Astrocyte (in vitro differentiated cells and primary cell): ENCODE results near the gene MANEA. TPM values are rescaled to one million over a fixed set of nuclear protein-coding genes. Genes with fewer than 3 reads are reported as not detected.

Source experiments
- DNase-seq: peaks from one replicate; pipeline ENCODE4 v3.0.0-alpha.2; 2010; ENCODE audit warnings: low read depth
- FAIRE-seq: peaks from 2 replicates; lab custom pipeline; 2011; peaks lifted over from hg19 to GRCh38; lab: Jason Lieb, UNC
- H2AFZ ChIP-seq: 2 replicates; pipeline ENCODE4 v1.6.0; 2012; ENCODE audit warnings: low read depth, low read length, inconsistent platforms
- H3K27ac ChIP-seq: 2 replicates; pipeline ENCODE4 v1.5.1; 2011; ENCODE audit warnings: low read depth, low read length, inconsistent platforms
- H3K27me3 ChIP-seq: 2 replicates; pipeline ENCODE4 v1.6.0; 2011; ENCODE audit warnings: low read length, inconsistent platforms; ENCODE audit not compliant: insufficient read depth
- H3K36me3 ChIP-seq: 2 replicates; pipeline ENCODE4 v1.5.1; 2011; ENCODE audit warnings: low read length, inconsistent platforms; ENCODE audit not compliant: insufficient read depth
- H3K4me1 ChIP-seq: 2 replicates; pipeline ENCODE4 v1.5.1; 2011; ENCODE audit warnings: low read length, inconsistent platforms; ENCODE audit not compliant: insufficient read depth
- H3K4me2 ChIP-seq: 2 replicates; pipeline ENCODE4 v1.6.0; 2012; ENCODE audit warnings: low read length, inconsistent platforms
- H3K4me3 ChIP-seq: 2 replicates; pipeline ENCODE4 v1.5.1; 2011; ENCODE audit warnings: low read depth, mild to moderate bottlenecking, low read length, inconsistent platforms; ENCODE audit not compliant: insufficient read depth
- H3K79me2 ChIP-seq: 2 replicates; pipeline ENCODE4 v1.6.0; 2012; ENCODE audit warnings: mild to moderate bottlenecking, low read length, inconsistent platforms; ENCODE audit not compliant: insufficient read depth
- H3K9ac ChIP-seq: 2 replicates; pipeline ENCODE4 v1.6.0; 2012; ENCODE audit warnings: mild to moderate bottlenecking, low read length, inconsistent platforms
- H3K9me3 ChIP-seq: 2 replicates; pipeline ENCODE4 v1.5.1; 2012; ENCODE audit warnings: low read depth, mild to moderate bottlenecking, low read length, inconsistent platforms; ENCODE audit not compliant: insufficient read depth
- H4K20me1 ChIP-seq: 2 replicates; pipeline ENCODE4 v1.6.0; 2012; ENCODE audit warnings: low read length, inconsistent platforms; ENCODE audit not compliant: insufficient read depth
- H3K27ac Mint-ChIP-seq: one replicate; pipeline ENCODE4 v1.8.0; 2021; ENCODE audit warnings: mild to moderate bottlenecking, mixed read lengths; ENCODE audit not compliant: unreplicated experiment
- H3K27me3 Mint-ChIP-seq: one replicate; pipeline ENCODE4 v1.8.0; 2021; ENCODE audit warnings: low read depth, mixed read lengths; ENCODE audit not compliant: unreplicated experiment
- H3K36me3 Mint-ChIP-seq: one replicate; pipeline ENCODE4 v1.8.0; 2021; ENCODE audit warnings: low read depth, mixed read lengths; ENCODE audit not compliant: unreplicated experiment
- H3K4me1 Mint-ChIP-seq: one replicate; pipeline ENCODE4 v1.8.0; 2021; ENCODE audit warnings: low read depth, mixed read lengths; ENCODE audit not compliant: unreplicated experiment
- H3K4me3 Mint-ChIP-seq: one replicate; pipeline ENCODE4 v1.8.0; 2021; ENCODE audit warnings: mild to moderate bottlenecking, moderate library complexity, mixed read lengths; ENCODE audit not compliant: unreplicated experiment
- H3K9me3 Mint-ChIP-seq: one replicate; pipeline ENCODE4 v1.8.0; 2021; ENCODE audit warnings: mild to moderate bottlenecking, mixed read lengths; ENCODE audit not compliant: unreplicated experiment
- CTCF ChIP-seq: IDR thresholded peaks from 2 replicates; pipeline ENCODE4 v1.5.1; 2011; ENCODE audit warnings: low read depth, mild to moderate bottlenecking, inconsistent platforms, low read length, moderate library complexity; ENCODE audit not compliant: insufficient read depth
- EZH2 ChIP-seq: IDR thresholded peaks from 2 replicates; pipeline ENCODE4 v1.6.1; 2012; ENCODE audit warnings: mild to moderate bottlenecking, low read length, inconsistent platforms; ENCODE audit not compliant: insufficient read depth
- total RNA-seq: library from RNA; stranded (reverse); gene quantifications from 2 replicates; pipeline ENCODE4 v1.2.1, GENCODE V29; 2021

Gene MANEA
- total RNA-seq, 1 donor from 2014 or later = 12.4 TPM

- Mint-ChIP-seq H3K36me3 (no peaks in the 10 kb centered on the region), H3K4me3 (no peak overlapping the region)
- FAIRE-seq = no peak
Observed at GRCh38 chr6:95547043-95547442, 30.3 kb upstream of the MANEA start.

GRCh38 chr6:95548188-95548786 is 29.0 kb upstream of the MANEA start:
- H3K36me3 ChIP-seq = no peaks in the 10 kb centered on the region
- Mint-ChIP-seq H3K9me3 (no peaks in the 10 kb centered on the region), H3K36me3 (no peaks in the 10 kb centered on the region), H3K27ac (no peak overlapping the region), H3K27me3 (no peaks in the 10 kb centered on the region), H3K4me1 (no peaks in the 10 kb centered on the region), H3K4me3 (no peak overlapping the region)
- H3K27me3 ChIP-seq = peaks cover 2% of the 10 kb centered on the region
- TF ChIP-seq CTCF (no peak), EZH2 (no peak)
- no peak overlapping the region for H3K27ac ChIP-seq
- H3K4me2 ChIP-seq = no peak overlapping the region
- H3K9ac ChIP-seq = no peak overlapping the region
- FAIRE-seq (no peak), DNase-seq (no peak)
- H4K20me1 ChIP-seq = no peaks in the 10 kb centered on the region
- no peaks in the 10 kb centered on the region for H3K79me2 ChIP-seq
- no peak overlapping the region for H2AFZ ChIP-seq
- H3K4me1 ChIP-seq = no peaks in the 10 kb centered on the region
- no peak overlapping the region for H3K4me3 ChIP-seq
- no peaks in the 10 kb centered on the region for H3K9me3 ChIP-seq

More at GRCh38 chr6:95547043-95547442, 30.3 kb upstream of the MANEA start:
- Mint-ChIP-seq H3K27ac (no peak overlapping the region), H3K4me1 (no peaks in the 10 kb centered on the region), H3K27me3 (no peaks in the 10 kb centered on the region), H3K9me3 (no peaks in the 10 kb centered on the region)
- Histone ChIP-seq H3K36me3 (no peaks in the 10 kb centered on the region), H3K27ac (no peak overlapping the region), H3K4me1 (no peaks in the 10 kb centered on the region), H3K9ac (no peak overlapping the region), H4K20me1 (no peaks in the 10 kb centered on the region), H3K4me3 (no peak overlapping the region), H3K27me3 (peaks cover 2% of the 10 kb centered on the region), H3K9me3 (no peaks in the 10 kb centered on the region), H3K79me2 (no peaks in the 10 kb centered on the region), H3K4me2 (no peak overlapping the region), H2AFZ (no peak overlapping the region)
- no peak for DNase-seq
- TF ChIP-seq CTCF = no peak
- TF ChIP-seq EZH2 = no peak

GRCh38 chr6:95551678-95552324 is 25.5 kb upstream of the MANEA start:
- Histone ChIP-seq H3K27me3 (peaks cover 2% of the 10 kb centered on the region), H3K9me3 (no peaks in the 10 kb centered on the region), H3K27ac (no peak overlapping the region), H3K4me1 (no peaks in the 10 kb centered on the region), H2AFZ (no peak overlapping the region), H3K4me3 (no peak overlapping the region), H3K36me3 (no peaks in the 10 kb centered on the region), H3K9ac (no peak overlapping the region), H3K79me2 (no peaks in the 10 kb centered on the region), H4K20me1 (no peaks in the 10 kb centered on the region), H3K4me2 (no peak overlapping the region)
- no peak for FAIRE-seq
- no peak for TF ChIP-seq EZH2
- no peak for TF ChIP-seq CTCF
- Mint-ChIP-seq H3K4me3 (no peak overlapping the region), H3K36me3 (no peaks in the 10 kb centered on the region), H3K27ac (no peak overlapping the region), H3K9me3 (no peaks in the 10 kb centered on the region), H3K27me3 (no peaks in the 10 kb centered on the region), H3K4me1 (no peaks in the 10 kb centered on the region)
- no peak for DNase-seq
